Stimulated activated CD4-positive, alpha-beta T cell treated with anti-CD3 and anti-CD28 coated beads, Interleukin-1b, Interleukin-23, amount 100 ng/mL, for 24 hours (primary cell): ENCODE data around the gene IL20RA.

ENCODE experiments used
- DNase-seq, 4 experiments: peaks; one replicate each; pipeline ENCODE4 v3.0.0-alpha.2; 2020; ENCODE audit warnings: low read depth in 4 of 4, low spot score in 1 of 4

The IL20RA gene

DNA sequence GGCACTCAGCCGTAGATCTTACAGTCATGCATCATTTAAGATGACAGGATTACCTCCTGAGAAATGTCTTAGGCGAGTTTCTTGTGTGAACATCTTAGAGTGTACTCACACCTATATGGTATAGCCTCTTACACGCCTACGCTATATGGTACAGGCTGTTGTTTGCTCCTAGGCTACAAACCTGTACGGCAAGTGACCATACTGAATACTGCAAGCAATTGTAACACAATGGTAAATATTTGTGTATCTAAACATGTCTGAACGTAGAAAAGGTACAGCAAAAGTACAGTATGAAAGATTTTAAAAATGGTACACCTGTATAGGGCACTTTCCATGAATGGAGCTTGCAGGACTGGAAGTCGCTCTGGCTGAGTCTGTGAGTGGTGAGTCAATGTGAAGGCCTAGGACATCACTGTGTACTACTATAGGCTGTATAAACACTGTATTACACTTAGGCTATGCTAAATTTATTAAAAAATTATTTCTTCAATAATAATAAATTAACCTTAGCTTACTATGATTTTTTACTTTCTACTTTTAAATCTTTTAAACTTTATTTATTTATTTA, 541 bp upstream of the IL20RA start:
- no peak for DNase-seq

DNA sequence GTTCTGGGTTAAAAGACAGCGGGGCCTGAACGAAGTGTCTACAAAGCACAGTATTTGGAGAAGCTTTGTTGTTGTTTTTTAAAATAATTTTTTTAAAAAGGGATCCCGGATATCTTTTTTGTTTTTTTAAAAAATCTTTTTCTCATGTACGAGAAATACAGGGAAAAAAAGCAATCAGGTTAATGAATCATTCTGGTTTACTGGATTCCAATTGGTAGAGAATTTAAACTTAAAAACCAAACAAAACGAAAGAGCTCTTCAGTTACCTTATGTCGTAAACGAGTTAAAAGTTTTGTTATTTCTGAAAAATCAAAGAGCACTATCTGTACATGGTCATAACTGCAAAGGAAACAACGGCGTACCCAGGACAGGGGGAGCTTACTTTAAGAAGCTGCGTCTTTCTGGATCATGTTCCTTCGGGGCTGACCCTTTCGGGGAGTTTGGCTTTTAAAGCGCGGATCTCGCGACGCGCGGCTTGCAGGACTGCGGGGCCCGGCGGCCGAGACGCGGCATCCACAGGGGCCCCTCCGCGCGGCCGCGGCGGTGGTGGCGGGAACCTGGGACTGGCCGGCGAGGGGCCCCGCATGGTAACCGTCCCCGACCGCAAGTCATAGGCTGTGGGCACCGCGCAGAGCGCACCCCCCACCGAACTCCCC, 927 bp downstream of the IL20RA start:
- no peak for DNase-seq

GRCh38 chr6:137040393-137040792, 4.4 kb downstream of the IL20RA start:
- no peak for DNase-seq

DNA sequence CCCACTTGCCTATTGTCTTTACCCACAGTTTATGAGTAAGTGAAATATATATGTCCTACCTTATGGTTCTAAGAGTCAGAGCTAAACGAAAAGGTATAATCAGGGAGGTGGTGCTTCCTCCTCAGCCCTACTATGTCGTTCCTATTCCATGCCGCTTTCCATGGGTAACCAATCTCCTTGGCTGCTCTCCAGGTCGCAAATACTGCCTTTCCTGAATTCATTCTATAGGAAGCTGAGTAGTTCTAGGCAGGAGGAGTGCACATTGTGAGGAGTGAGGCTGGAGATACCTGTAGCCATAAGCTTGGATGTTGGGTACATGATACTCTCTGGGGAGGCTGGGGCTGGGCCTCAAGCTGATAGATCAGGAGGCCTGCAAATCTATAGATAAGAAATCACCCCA, 5.8 kb downstream of the IL20RA start:
- no peak for DNase-seq

DNA sequence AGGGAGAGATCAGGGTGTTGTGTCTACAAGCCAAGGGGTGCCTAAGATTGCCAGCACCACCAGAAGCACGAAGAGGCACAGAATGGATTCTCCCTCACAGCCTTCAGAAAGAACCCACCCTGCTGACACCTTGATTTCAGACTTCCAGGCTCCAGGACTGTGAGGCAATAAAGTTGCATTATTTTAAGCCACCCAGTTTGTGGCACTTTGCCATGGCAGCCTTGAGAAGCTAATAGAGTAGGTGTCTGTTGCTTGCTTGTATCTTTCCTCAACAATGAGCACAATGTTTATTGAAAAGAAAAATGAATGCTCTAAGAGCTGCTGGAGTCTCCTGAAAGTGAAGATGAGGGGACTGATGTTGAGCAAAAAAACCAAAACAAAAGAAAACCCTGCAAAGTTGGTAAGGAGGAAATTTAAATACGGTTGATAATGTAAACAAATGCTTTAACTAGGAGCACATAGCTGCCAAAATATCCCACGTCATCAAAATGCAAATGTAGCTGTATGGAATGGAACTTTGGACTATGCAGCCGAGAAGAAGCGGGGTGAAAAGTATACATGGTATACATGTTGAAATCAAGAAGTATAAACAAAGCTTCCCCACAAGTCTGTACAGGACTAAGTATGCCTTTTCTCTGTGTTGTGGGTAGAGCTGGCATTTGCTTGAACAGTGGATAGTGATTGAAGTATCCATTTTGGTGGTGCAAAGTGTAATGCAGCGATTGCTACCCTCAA, 8.0 kb downstream of the IL20RA start:
- no peak for DNase-seq

GRCh38 chr6:137033828-137034227, 10.9 kb downstream of the IL20RA start:
- peak in 1 of 4 experiments; percentile 16 for DNase-seq

GRCh38 chr6:137031122-137031521, 13.6 kb downstream of the IL20RA start:
- no peak for DNase-seq

- no peak for DNase-seq
These were observed 15.9 kb downstream of the IL20RA start for GRCh38 chr6:137028912-137029311.

DNA sequence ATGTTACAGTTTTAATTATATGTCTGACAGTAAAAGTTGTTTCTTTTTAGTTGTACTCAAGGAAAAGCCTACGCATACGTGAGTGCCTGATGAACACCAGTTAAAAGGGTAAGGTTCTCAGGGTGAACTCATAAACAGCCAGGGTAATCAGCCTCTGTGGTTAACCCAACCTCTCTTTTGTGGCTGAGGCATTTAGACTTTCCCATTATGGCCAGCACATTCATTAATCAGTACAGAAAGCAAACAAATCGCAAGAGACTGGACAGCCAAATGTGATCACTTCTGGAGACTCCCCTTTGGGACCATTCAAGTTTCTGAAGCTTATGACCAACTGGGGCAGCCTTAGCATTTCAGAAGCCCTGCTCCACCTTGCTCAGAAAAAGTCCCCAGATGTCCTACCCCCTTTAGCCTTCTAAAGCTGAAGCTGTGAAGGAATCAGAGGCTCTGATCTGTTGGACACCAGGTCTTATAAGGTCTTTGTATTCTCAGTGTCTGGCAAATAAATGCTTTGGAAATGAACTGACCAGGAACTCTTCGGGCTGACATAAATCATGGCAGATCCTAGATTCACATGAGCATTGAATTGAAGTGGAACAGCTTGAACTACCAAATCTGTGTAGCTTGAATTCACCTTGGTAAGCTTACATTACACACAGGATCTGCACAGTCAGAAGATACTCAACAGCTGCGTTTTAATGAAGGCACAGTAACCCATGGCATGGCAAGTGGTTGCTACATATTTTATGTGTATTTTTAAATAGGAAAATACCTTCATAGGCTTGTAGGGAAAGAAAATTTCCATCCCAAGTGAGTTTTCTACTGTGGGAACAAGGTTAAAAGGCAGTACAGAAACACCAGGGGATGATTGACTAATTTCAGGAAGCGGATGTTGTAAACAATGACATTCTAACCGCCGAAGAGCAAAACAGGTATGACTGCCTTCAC, 18.7 kb downstream of the IL20RA start:
- DNase-seq, result no peak

- no peak for DNase-seq
These were observed 20.4 kb downstream of the IL20RA start for GRCh38 chr6:137024237-137024990.

DNA sequence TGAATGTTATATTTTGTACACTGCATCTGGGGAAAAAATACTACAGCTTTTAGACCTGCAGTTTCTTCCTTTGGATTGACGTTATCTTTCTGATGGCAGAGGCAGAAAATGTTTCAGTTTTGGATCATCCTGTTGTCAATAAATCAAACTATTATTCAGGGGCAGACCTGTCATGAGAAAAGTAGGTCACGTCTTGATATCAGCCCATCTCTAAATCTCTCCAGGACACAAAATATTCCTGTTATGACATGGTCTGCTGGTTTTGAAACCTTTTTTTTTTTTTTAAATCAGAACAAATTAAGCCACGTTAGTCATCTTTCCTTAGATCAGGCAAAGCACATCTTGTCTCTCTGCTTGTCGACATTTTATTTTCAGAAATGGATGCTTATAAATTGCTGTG, 24.0 kb downstream of the IL20RA start:
- DNase-seq, result no peak

DNA sequence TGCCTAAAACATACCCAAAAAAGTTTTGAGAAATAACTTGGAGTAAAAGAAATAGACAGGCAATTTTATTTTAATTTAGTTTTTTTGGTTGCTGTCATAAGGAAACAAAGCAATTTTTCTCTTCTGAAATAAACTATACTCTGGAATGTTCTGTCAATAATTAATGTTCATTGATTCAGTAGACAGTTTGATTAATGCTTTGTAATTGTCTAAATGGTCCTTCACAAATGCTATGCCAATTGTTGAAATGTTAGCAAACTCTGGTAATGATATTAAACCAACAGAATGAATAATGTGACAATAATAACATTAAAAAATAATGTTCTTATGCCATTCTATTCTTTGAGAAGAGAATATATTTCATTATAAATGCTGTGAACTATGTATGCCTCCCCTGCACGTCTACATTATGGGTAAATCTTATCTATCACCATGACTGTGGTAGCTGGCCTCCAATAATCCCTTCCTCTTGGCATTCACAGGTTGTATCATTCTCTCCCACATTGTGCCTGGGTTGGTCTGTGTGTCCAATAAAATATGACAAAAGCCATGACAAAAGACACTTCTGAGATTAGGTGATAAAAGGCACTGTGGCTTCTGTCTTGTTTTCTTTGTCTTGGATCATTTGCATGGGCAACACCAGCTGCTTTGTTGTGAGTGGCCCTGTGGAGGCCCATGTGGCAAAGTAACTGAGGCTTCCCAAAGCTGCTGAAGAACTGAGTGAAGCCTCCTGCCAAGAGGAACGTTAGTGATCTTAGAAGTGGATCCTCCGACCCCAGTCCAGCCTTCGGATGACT, 25.1 kb downstream of the IL20RA start:
- DNase-seq, result no peak

GRCh38 chr6:137017081-137017480, 27.7 kb downstream of the IL20RA start:
- DNase-seq, result no peak

DNA sequence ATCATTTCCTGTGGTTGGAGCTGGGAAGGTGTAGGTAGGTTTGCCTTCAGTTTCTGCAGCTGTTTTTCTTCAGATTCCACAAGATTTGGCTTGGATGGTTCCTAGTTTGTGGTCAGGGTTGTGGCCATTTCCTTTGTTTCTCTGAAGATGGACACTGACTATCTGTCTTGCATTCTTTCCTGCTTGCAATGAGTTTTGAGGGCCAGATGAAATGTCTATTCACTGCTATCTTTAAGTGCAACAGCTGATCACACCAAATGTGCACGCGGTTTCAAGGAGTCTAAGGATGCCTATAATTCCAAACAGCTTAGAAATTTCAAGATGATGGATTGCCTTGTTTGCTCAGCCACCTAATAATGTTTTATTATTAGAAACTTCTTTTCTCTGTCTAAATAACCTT, 28.4 kb downstream of the IL20RA start:
- no peak for DNase-seq

DNA sequence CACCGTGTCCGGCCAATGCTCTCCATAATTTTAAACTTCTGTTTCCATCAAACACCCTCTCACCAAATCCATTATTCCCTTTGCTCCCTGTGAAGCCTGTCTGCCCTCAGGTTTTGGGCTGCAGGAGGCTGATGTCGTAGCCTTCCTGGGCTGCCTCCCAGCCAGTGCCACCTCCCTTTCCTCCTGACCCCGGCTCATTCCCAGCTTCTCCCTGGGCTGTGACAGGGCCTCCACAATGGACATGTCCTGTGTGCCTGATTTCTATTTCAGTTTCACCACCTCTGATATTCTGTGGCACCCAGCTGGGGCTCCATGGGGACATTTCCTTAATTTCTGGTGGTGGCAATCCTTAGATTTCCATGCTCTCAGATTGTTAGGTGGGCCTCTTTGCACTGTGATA, 28.8 kb downstream of the IL20RA start:
- DNase-seq, result no peak

- no peak for DNase-seq
These were observed 30.8 kb downstream of the IL20RA start for GRCh38 chr6:137013738-137014602.

DNA sequence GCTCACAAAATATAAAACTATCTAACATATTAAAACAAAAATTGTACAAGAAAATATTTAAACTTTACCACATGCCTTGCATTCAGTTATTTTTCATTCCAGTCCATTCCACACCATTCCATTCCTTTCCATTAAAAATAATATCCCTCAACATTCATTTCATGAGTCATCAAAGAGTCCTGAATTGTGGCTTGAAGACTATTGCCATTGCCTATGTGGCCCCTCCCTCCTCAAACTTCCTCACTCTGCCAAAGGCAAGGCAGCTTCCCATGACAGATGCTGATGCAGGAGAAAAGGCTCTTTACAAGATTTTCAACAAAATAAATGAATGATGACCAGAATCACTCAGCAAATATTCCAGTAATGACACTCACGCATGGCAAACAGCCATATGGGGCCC, 31.7 kb downstream of the IL20RA start:
- no peak for DNase-seq

GRCh38 chr6:137011406-137011805, 33.4 kb downstream of the IL20RA start:
- DNase-seq, result no peak

DNA sequence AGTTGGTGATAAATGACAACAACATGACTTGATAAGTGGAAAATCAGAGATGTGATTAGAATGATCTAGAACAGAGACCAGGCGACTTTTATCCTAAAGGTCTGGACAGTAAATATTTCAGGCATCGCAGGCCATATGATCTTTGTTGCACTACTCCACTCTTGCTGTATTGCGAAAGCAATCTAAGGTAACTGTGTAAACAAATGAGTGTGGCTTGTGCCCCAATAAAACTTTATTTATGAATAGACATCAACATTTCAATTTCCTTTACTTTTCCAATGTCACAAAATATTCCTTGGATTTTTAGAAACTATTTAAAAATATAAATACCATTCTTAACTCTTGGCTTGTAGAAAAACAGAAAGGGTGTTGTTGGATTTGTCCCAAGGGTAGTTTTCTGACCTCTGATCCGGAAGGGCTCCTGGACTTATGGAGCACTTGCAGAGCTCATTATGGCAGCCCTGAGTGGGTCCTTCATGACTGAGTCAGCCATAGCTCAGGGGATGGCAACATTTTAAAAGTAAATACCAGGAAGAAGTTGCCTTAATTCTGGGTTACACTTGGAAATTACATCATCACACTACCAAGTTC, 34.5 kb downstream of the IL20RA start:
- no peak for DNase-seq
